A673 (cell line): Measurements from ENCODE around the gene SUMF2. TPM values are rescaled to one million over a fixed set of nuclear protein-coding genes. Genes with fewer than 3 reads are reported as not detected.

ENCODE experiments used
- BruUV-seq: library from RNA; stranded (reverse); fragments of 400-500 nt; replicated peaks from 2 replicates; lab custom pipeline; 2021; lab: Mats Ljungman, UMichigan
- CTCF ChIA-PET: fragments of 300-600 bp; sonication (Branson Sonifier 250); formaldehyde crosslinking; loops from one replicate; lab custom pipeline; 2022; ENCODE audit warnings: antibody characterized with exemption; lab: Charles Lee
- POLR2A ChIA-PET: fragments of 300-600 bp; sonication (Branson Sonifier 250); formaldehyde crosslinking; loops from one replicate; lab custom pipeline; 2022; ENCODE audit warnings: antibody characterized with exemption; ENCODE audit not compliant: low non-redundant PET; lab: Charles Lee
- DNase-seq: peaks from one replicate; pipeline ENCODE4 v3.0.0-alpha.2; 2015; ENCODE audit warnings: low spot score
- H3K27ac ChIP-seq: fragments of 200-600 bp; sonication (generic); 2 replicates; pipeline ENCODE4 v1.5.1; 2016; ENCODE audit warnings: mixed run types, low read depth, mild to moderate bottlenecking, mixed read lengths, antibody characterized with exemption, low read length; ENCODE audit not compliant: poor library complexity, severe bottlenecking
- H3K27me3 ChIP-seq: fragments of 200-600 bp; sonication (generic); replicated peaks from 2 replicates; pipeline ENCODE4 v1.6.1; 2017; ENCODE audit warnings: mixed run types, low read depth, mild to moderate bottlenecking, mixed read lengths, antibody characterized with exemption, low read length; ENCODE audit not compliant: insufficient read depth, poor library complexity
- H3K36me3 ChIP-seq: fragments of 200-600 bp; sonication (generic); 2 replicates; pipeline ENCODE4 v1.6.1; 2016; ENCODE audit warnings: mixed run types, mild to moderate bottlenecking, mixed read lengths, antibody characterized with exemption, low read length; ENCODE audit not compliant: insufficient read depth, poor library complexity, severe bottlenecking
- H3K4me1 ChIP-seq: fragments of 200-600 bp; sonication (generic); 2 replicates; pipeline ENCODE4 v1.6.1; 2017; ENCODE audit warnings: mixed run types, mild to moderate bottlenecking, mixed read lengths, antibody characterized with exemption, low read length; ENCODE audit not compliant: insufficient read depth, poor library complexity, severe bottlenecking
- H3K4me3 ChIP-seq: fragments of 200-600 bp; sonication (generic); 2 replicates; pipeline ENCODE4 v1.5.1; 2016; ENCODE audit warnings: low read depth, mixed run types, mild to moderate bottlenecking, mixed read lengths, low read length; ENCODE audit not compliant: poor library complexity, severe bottlenecking
- H3K9me3 ChIP-seq: fragments of 200-600 bp; sonication (generic); 2 replicates; pipeline ENCODE4 v1.6.1; 2016; ENCODE audit warnings: mixed run types, low read depth, mild to moderate bottlenecking, mixed read lengths, antibody characterized with exemption, low read length; ENCODE audit not compliant: poor library complexity, severe bottlenecking
- CTCF ChIP-seq: fragments of 300-800, 200-600 bp; sonication (generic); conservative IDR thresholded peaks from 2 replicates; pipeline ENCODE4 v1.5.1; 2017; ENCODE audit warnings: low read depth, mild to moderate bottlenecking, antibody characterized with exemption, low read length, moderate library complexity, mixed read lengths
- EZH2 ChIP-seq: fragments of 200-600 bp; sonication (generic); IDR thresholded peaks from 2 replicates; pipeline ENCODE4 v1.6.1; 2017; ENCODE audit warnings: borderline replicate concordance, low read depth, mild to moderate bottlenecking, mixed read lengths, antibody characterized with exemption, low read length; ENCODE audit not compliant: poor library complexity, severe bottlenecking
- intact Hi-C: fragments of 100-400 bp; cut with micrococcal nuclease; formaldehyde crosslinking; loops from one replicate; pipeline ENCODE4 v1.10.0; 2022; ENCODE audit not compliant: unreplicated experiment
- total RNA-seq: library from RNA; stranded (reverse); gene quantifications from 2 replicates; pipeline ENCODE4 v1.2.3, GENCODE V29; 2021

SUMF2 gene
- total RNA-seq, 1 experiment from 2014 or later = 157 TPM

- CTCF ChIA-PET = no interaction called here
- no peak for DNase-seq
Measured at GRCh38 chr7:56023500-56023899, 40.6 kb upstream of the SUMF2 start.

GRCh38 chr7:56026538-56026937 is 37.5 kb upstream of the SUMF2 start:
- H3K27me3 ChIP-seq = no peaks in the 10 kb centered on the region
- H3K4me3 ChIP-seq = no peak overlapping the region
- DNase-seq = no peak
- no peaks in the 10 kb centered on the region for H3K9me3 ChIP-seq
- TF ChIP-seq CTCF (no peak), EZH2 (no peak)
- POLR2A ChIA-PET = interaction anchor here (0.6 kb wide), 1 partner anchor 396 kb away, joined by 3 read pairs; no protein-coding TSS in a partner anchor
- CTCF ChIA-PET = no interaction called here
- no TSS peak for BruUV-seq
- H3K4me1 ChIP-seq = no peaks in the 10 kb centered on the region
- peaks cover 52% of the 10 kb centered on the region for H3K36me3 ChIP-seq
- H3K27ac ChIP-seq = no peak overlapping the region
- intact Hi-C loops = no loop called here

More at GRCh38 chr7:56023500-56023899, 40.6 kb upstream of the SUMF2 start:
- POLR2A ChIA-PET = no interaction called here
- Histone ChIP-seq H3K27me3 (no peaks in the 10 kb centered on the region), H3K4me3 (no peak overlapping the region), H3K27ac (no peak overlapping the region), H3K4me1 (no peaks in the 10 kb centered on the region), H3K36me3 (peaks cover 54% of the 10 kb centered on the region), H3K9me3 (no peaks in the 10 kb centered on the region)
- BruUV-seq = no TSS peak
- TF ChIP-seq CTCF (no peak), EZH2 (no peak)
- intact Hi-C loops = no loop called here

GRCh38 chr7:56028942-56029630 is 35.0 kb upstream of the SUMF2 start:
- Histone ChIP-seq H3K9me3 (no peaks in the 10 kb centered on the region), H3K27me3 (no peaks in the 10 kb centered on the region), H3K36me3 (peaks cover 51% of the 10 kb centered on the region), H3K4me3 (no peak overlapping the region), H3K27ac (no peak overlapping the region), H3K4me1 (no peaks in the 10 kb centered on the region)
- BruUV-seq = TSS peak; percentile 1
- CTCF ChIA-PET = no interaction called here
- no peak for DNase-seq
- TF ChIP-seq EZH2 = no peak
- no peak for TF ChIP-seq CTCF
- intact Hi-C loops = no loop called here
- POLR2A ChIA-PET = interaction anchor here (0.6 kb wide), 1 partner anchor 8 kb away, joined by 6 read pairs; no protein-coding TSS in a partner anchor
